Fibroblast of lung (primary cell): ENCODE measurements around the gene ATG9A.

ENCODE experiments used
- CTCF ChIP-seq, 2 donors: IDR thresholded peaks in 1 of 2; conservative IDR thresholded peaks in 1 of 2; 1 replicate in 1 of 2; 2 replicates in 1 of 2; pipeline ENCODE4 v1.5.1; 2011 to 2012; ENCODE audit warnings: low read length in 2 of 2, control low read depth in 1 of 2, inconsistent platforms in 1 of 2, low read depth in 1 of 2, mild to moderate bottlenecking in 1 of 2
- EZH2 ChIP-seq: IDR thresholded peaks from 2 replicates; pipeline ENCODE4 v1.5.1; 2012; ENCODE audit warnings: low read length, control low read depth, mild to moderate bottlenecking; ENCODE audit errors: missing control alignments

DNA sequence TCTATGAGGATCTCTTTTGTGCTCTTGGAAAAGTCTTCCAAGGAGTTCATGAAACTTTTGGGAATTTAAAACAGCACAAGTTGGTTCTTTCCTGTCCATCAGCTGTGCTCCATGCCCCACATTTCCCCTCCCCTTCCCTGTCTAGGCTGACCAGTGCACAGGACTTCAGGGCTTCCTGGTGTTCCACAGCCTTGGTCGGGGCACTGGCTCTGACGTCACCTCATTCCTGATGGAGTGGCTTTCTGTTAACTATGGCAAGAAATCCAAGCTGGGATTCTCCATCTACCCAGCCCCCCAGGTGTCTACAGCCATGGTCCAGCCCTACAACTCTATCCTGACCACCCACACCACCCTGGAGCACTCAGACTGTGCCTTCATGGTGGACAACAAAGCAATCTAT, 41.6 kb upstream of the ATG9A start:
- TF ChIP-seq CTCF (conservative IDR thresholded peaks at IDR 0.05 in 1 of 2, IDR thresholded peaks at IDR 0.05 in 1 of 2; ENCODE audit: low read depth in 1 of 2, low read length in 2 of 2) (no peak), EZH2 (no peak)
